ENCODE measurements around the gene C5orf15. TPM values are rescaled to one million over a fixed set of nuclear protein-coding genes. Genes with fewer than 3 reads are reported as not detected.

C5orf15 gene
- 28.8 and 41.9 TPM in 2 replicates for total RNA-seq

GRCh38 chr5:133968204-133968980, at the start of gene C5orf15:
Gene C5orf15, minus strand, starts transcription at chr5:133968625. Its CDS starts 41 bp downstream, at chr5:133968584.

GRCh38 chr5:134004626-134005416, 36.4 kb upstream of the C5orf15 start, which contains the start of gene VDAC1:
Gene VDAC1, minus strand, starts transcription at chr5:134004975. Its CDS starts 11,963 bp downstream, at chr5:133993012.

Other genes starting within 250 kb of the C5orf15 start
- gene VDAC1, start 36.4 kb upstream of the C5orf15 start, total RNA-seq: 526 and 588 TPM in 2 replicates
- 0.24 TPM in 1 of 2 replicates, not detected in the other for gene TCF7, start 146.1 kb upstream of the C5orf15 start, total RNA-seq
- 145 and 193 TPM in 2 replicates for gene SKP1, start 208.3 kb upstream of the C5orf15 start, total RNA-seq